Endothelial cell of hepatic sinusoid (primary cell): ENCODE measurements around the gene SS18L1.

Experiments
- in situ Hi-C: cut with HindIII; loops from 2 replicates; pipeline ENCODE4 v1.10.0; 2017; ENCODE audit warnings: low sequenced_read_pairs

SS18L1 gene

GRCh38 chr20:62151835-62152364, 8.3 kb downstream of the SS18L1 start:
- in situ Hi-C loops: no loop called here

GRCh38 chr20:62155428-62156253, 12.1 kb downstream of the SS18L1 start:
- in situ Hi-C loops: no loop called here

- in situ Hi-C loops: no loop called here
These were observed 12.6 kb downstream of the SS18L1 start for GRCh38 chr20:62156254-62156556.

- in situ Hi-C loops: no loop called here
These were observed 13.2 kb downstream of the SS18L1 start for GRCh38 chr20:62156592-62157386.

GRCh38 chr20:62157387-62158087, 14.0 kb downstream of the SS18L1 start:
- in situ Hi-C loops: no loop called here

- in situ Hi-C loops: no loop called here
These were observed 14.5 kb downstream of the SS18L1 start for GRCh38 chr20:62158088-62158400.

- in situ Hi-C loops: no loop called here
These were observed 15.0 kb downstream of the SS18L1 start for GRCh38 chr20:62158541-62158940.

GRCh38 chr20:62159052-62159451, 15.5 kb downstream of the SS18L1 start:
- in situ Hi-C loops: no loop called here

- in situ Hi-C loops: no loop called here
These were observed 16.3 kb downstream of the SS18L1 start for GRCh38 chr20:62159839-62160238.

GRCh38 chr20:62160253-62160652, 16.7 kb downstream of the SS18L1 start:
- in situ Hi-C loops: no loop called here

- in situ Hi-C loops: no loop called here
These were observed 17.3 kb downstream of the SS18L1 start for GRCh38 chr20:62160876-62161275.

- in situ Hi-C loops: no loop called here
These were observed 17.8 kb downstream of the SS18L1 start for GRCh38 chr20:62161347-62161746.

GRCh38 chr20:62162765-62163484, 19.4 kb downstream of the SS18L1 start:
- in situ Hi-C loops: no loop called here

- in situ Hi-C loops: no loop called here
These were observed 19.9 kb downstream of the SS18L1 start for GRCh38 chr20:62163485-62163865.

- in situ Hi-C loops: no loop called here
These were observed 20.6 kb downstream of the SS18L1 start for GRCh38 chr20:62163986-62164762.

GRCh38 chr20:62164879-62165761, 21.6 kb downstream of the SS18L1 start:
- in situ Hi-C loops: no loop called here

GRCh38 chr20:62165762-62166399, 22.3 kb downstream of the SS18L1 start:
- in situ Hi-C loops: no loop called here

GRCh38 chr20:62167474-62167873, 23.9 kb downstream of the SS18L1 start:
- in situ Hi-C loops: no loop called here

- in situ Hi-C loops: no loop called here
These were observed 24.5 kb downstream of the SS18L1 start for GRCh38 chr20:62168061-62168460.
